Umbilical cord (tissue), 2 donors: ENCODE results near the gene GPC5. TPM values are rescaled to one million over a fixed set of nuclear protein-coding genes. Genes with fewer than 3 reads are reported as not detected.

ENCODE experiments used
- DNase-seq: peaks from one replicate; pipeline ENCODE4 v3.0.0-alpha.2; 2015; ENCODE audit warnings: low spot score
- total RNA-seq: library from RNA; depleted of rRNA; stranded (reverse); fragments of >200 nt; gene quantifications from one replicate; pipeline ENCODE4 v1.2.3, GENCODE V29; 2014; ENCODE audit warnings: low replicate concordance; ENCODE audit not compliant: insufficient read depth

GPC5 gene
- total RNA-seq, 1 donor from 2014 or later: 1.4 TPM

- DNase-seq: no peak
Measured at GRCh38 chr13:91592056-91593014, 193.9 kb downstream of the GPC5 start.

GRCh38 chr13:91593456-91593855 is 195.0 kb downstream of the GPC5 start:
- no peak for DNase-seq

- no peak for DNase-seq
Measured at GRCh38 chr13:91594061-91594460, 195.6 kb downstream of the GPC5 start.

GRCh38 chr13:91595677-91596076 is 197.3 kb downstream of the GPC5 start:
- no peak for DNase-seq

GRCh38 chr13:91596842-91597241 is 198.4 kb downstream of the GPC5 start:
- DNase-seq: no peak

- no peak for DNase-seq
Measured at GRCh38 chr13:91598655-91599054, 200.2 kb downstream of the GPC5 start.

GRCh38 chr13:91601273-91601672 is 202.9 kb downstream of the GPC5 start:
- DNase-seq: no peak

GRCh38 chr13:91601807-91602206 is 203.4 kb downstream of the GPC5 start:
- DNase-seq: no peak

GRCh38 chr13:91609353-91609752 is 210.9 kb downstream of the GPC5 start:
- DNase-seq: peak; percentile 66

- no peak for DNase-seq
Measured at GRCh38 chr13:91618315-91618714, 219.9 kb downstream of the GPC5 start.

- DNase-seq: no peak
Measured at GRCh38 chr13:91620670-91621141, 222.3 kb downstream of the GPC5 start.

- peak; percentile 40 for DNase-seq
Measured at GRCh38 chr13:91621161-91621560, 222.7 kb downstream of the GPC5 start.

- DNase-seq: no peak
Measured at GRCh38 chr13:91621963-91622362, 223.5 kb downstream of the GPC5 start.

GRCh38 chr13:91622778-91623550 is 224.5 kb downstream of the GPC5 start:
- no peak for DNase-seq

- DNase-seq: no peak
Measured at GRCh38 chr13:91627952-91628739, 229.7 kb downstream of the GPC5 start.

- DNase-seq: no peak
Measured at GRCh38 chr13:91630946-91631345, 232.5 kb downstream of the GPC5 start.

GRCh38 chr13:91632086-91632485 is 233.7 kb downstream of the GPC5 start:
- no peak for DNase-seq

- no peak for DNase-seq
Measured at GRCh38 chr13:91639330-91639729, 240.9 kb downstream of the GPC5 start.

- no peak for DNase-seq
Measured at GRCh38 chr13:91643394-91643793, 245.0 kb downstream of the GPC5 start.

- no peak for DNase-seq
Measured at GRCh38 chr13:91644806-91645205, 246.4 kb downstream of the GPC5 start.

GRCh38 chr13:91647361-91647990 is 249.1 kb downstream of the GPC5 start:
- peak; percentile 37 for DNase-seq
